SK-N-MC (cell line): ENCODE results near the gene TNNT2.

Experiments used
- EZH2 ChIP-seq: fragments of 200-600 bp; sonication (generic); IDR thresholded peaks from one replicate; pipeline ENCODE4 v1.6.1; 2017; ENCODE audit warnings: antibody characterized with exemption
- POLR2AphosphoS5 ChIP-seq: IDR thresholded peaks from 2 replicates; pipeline ENCODE4 v1.6.1; 2012; ENCODE audit warnings: mild to moderate bottlenecking, low read depth, low read length, borderline replicate concordance

DNA sequence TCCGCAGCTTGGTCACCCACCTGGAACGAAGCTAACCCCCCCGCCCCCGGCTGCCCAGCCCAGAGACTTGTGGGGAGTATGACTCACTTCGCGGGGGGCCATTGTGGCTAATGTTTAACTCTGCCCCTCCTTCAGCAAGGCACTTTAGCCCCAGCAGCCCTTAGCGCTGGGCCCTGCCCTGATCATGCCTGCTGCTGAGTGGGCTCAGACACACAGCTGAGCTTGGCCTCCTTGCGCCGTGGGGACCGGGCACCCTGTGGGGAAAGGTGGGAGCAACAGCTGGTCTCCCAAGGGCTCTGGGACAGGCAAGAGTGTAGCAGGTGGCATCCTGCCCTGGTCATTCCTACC, 28.0 kb upstream of the TNNT2 start:
- TF ChIP-seq EZH2 (no peak), POLR2AphosphoS5 (no peak)
